Osteocyte (in vitro differentiated cells): Measurements from ENCODE around the gene NDUFB4. TPM values are rescaled to one million over a fixed set of nuclear protein-coding genes. Genes with fewer than 3 reads are reported as not detected.

Experiments used
- DNase-seq: peaks from one replicate; pipeline ENCODE4 v3.0.0; 2021; ENCODE audit warnings: mixed read lengths; ENCODE audit not compliant: unreplicated experiment; ENCODE audit errors: extremely low spot score
- H3K27ac Mint-ChIP-seq: one replicate; pipeline ENCODE4 v1.8.0; 2021; ENCODE audit warnings: mild to moderate bottlenecking, mixed read lengths; ENCODE audit not compliant: unreplicated experiment
- H3K27me3 Mint-ChIP-seq: one replicate; pipeline ENCODE4 v1.8.0; 2021; ENCODE audit warnings: mixed read lengths; ENCODE audit not compliant: unreplicated experiment
- H3K36me3 Mint-ChIP-seq: one replicate; pipeline ENCODE4 v1.8.0; 2021; ENCODE audit warnings: mixed read lengths; ENCODE audit not compliant: unreplicated experiment
- H3K4me1 Mint-ChIP-seq: one replicate; pipeline ENCODE4 v1.8.0; 2021; ENCODE audit warnings: mixed read lengths; ENCODE audit not compliant: unreplicated experiment
- H3K4me3 Mint-ChIP-seq: one replicate; pipeline ENCODE4 v1.8.0; 2021; ENCODE audit warnings: mild to moderate bottlenecking, moderate library complexity, mixed read lengths; ENCODE audit not compliant: unreplicated experiment
- H3K9me3 Mint-ChIP-seq: one replicate; pipeline ENCODE4 v1.8.0; 2021; ENCODE audit warnings: mixed read lengths; ENCODE audit not compliant: unreplicated experiment
- CTCF ChIP-seq: fragments of 200-600 bp; sonication (generic); IDR thresholded peaks from 2 replicates; pipeline ENCODE4 v1.5.0; 2021; ENCODE audit warnings: antibody characterized with exemption, mild to moderate bottlenecking, moderate library complexity
- total RNA-seq: library from RNA; stranded (reverse); gene quantifications from 2 replicates; pipeline ENCODE4 v1.2.1, GENCODE V29; 2021

NDUFB4 gene
- total RNA-seq, 1 donor from 2014 or later, result 116 TPM

GRCh38 chr3:120601554-120601953 lies 5.4 kb downstream of the NDUFB4 start:
- no peak for TF ChIP-seq CTCF
- H3K4me3 Mint-ChIP-seq, result no peak overlapping the region
- H3K27ac Mint-ChIP-seq, result no peak overlapping the region
- DNase-seq, result no peak
- H3K4me1 Mint-ChIP-seq, result no peaks in the 10 kb centered on the region
- H3K9me3 Mint-ChIP-seq, result no peaks in the 10 kb centered on the region
- H3K36me3 Mint-ChIP-seq, result peaks cover 30% of the 10 kb centered on the region
- no peaks in the 10 kb centered on the region for H3K27me3 Mint-ChIP-seq

GRCh38 chr3:120602682-120603081 lies 6.5 kb downstream of the NDUFB4 start:
- no peak for DNase-seq
- Mint-ChIP-seq H3K4me1 (no peaks in the 10 kb centered on the region), H3K27ac (no peak overlapping the region), H3K9me3 (no peaks in the 10 kb centered on the region), H3K36me3 (peaks cover 26% of the 10 kb centered on the region), H3K4me3 (no peak overlapping the region), H3K27me3 (no peaks in the 10 kb centered on the region)
- no peak for TF ChIP-seq CTCF

GRCh38 chr3:120604382-120604781 lies 8.2 kb downstream of the NDUFB4 start:
- TF ChIP-seq CTCF, result no peak
- peaks cover 4% of the 10 kb centered on the region for H3K27me3 Mint-ChIP-seq
- no peaks in the 10 kb centered on the region for H3K4me1 Mint-ChIP-seq
- peaks cover 26% of the 10 kb centered on the region for H3K36me3 Mint-ChIP-seq
- no peaks in the 10 kb centered on the region for H3K9me3 Mint-ChIP-seq
- H3K4me3 Mint-ChIP-seq, result no peak overlapping the region
- no peak overlapping the region for H3K27ac Mint-ChIP-seq
- DNase-seq, result no peak

- H3K4me3 Mint-ChIP-seq, result no peak overlapping the region
- H3K9me3 Mint-ChIP-seq, result no peaks in the 10 kb centered on the region
- H3K36me3 Mint-ChIP-seq, result peaks cover 26% of the 10 kb centered on the region
- H3K27me3 Mint-ChIP-seq, result peaks cover 7% of the 10 kb centered on the region
- H3K4me1 Mint-ChIP-seq, result no peaks in the 10 kb centered on the region
- TF ChIP-seq CTCF, result no peak
- no peak for DNase-seq
- H3K27ac Mint-ChIP-seq, result no peak overlapping the region
These were observed 8.6 kb downstream of the NDUFB4 start for GRCh38 chr3:120604784-120605183.

- Mint-ChIP-seq H3K27ac (no peak overlapping the region), H3K4me3 (no peak overlapping the region), H3K36me3 (no peaks in the 10 kb centered on the region), H3K27me3 (peaks cover 7% of the 10 kb centered on the region), H3K9me3 (no peaks in the 10 kb centered on the region), H3K4me1 (no peaks in the 10 kb centered on the region)
- no peak for DNase-seq
- no peak for TF ChIP-seq CTCF
These were observed 12.4 kb downstream of the NDUFB4 start for GRCh38 chr3:120608506-120608905.
